DMS79 treated with DMSO at 0.1 percent for 48 hours (cell line): ENCODE data around the gene SIPA1L3.

Source experiments
- DNase-seq: peaks from one replicate; lab custom pipeline; 2025; lab: John Stamatoyannopoulos, UW

SIPA1L3 gene

GRCh38 chr19:37942516-37942902 is 35.5 kb downstream of the SIPA1L3 start:
- DNase-seq: no peak

- no peak for DNase-seq
These were observed 36.5 kb downstream of the SIPA1L3 start for GRCh38 chr19:37943480-37943879.

DNA sequence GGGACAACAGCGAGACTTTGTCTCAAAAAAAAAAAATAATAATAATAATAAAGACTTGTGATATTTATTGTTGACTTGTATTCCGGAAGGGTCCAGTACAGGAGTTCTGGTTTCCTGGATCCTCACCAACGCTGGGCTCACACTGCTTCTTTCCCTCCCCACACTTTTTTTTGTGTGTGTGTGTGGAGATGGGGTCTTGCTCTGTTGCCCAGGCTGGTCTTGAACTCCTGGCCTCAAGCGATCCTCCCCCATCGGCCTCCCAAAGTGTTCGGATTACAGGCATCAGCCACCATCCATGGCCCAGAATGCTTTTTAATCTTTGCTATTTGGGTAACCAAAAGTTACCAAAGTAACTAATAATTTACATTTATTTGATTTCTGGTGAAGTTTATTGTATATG is 39.1 kb downstream of the SIPA1L3 start:
- no peak for DNase-seq

DNA sequence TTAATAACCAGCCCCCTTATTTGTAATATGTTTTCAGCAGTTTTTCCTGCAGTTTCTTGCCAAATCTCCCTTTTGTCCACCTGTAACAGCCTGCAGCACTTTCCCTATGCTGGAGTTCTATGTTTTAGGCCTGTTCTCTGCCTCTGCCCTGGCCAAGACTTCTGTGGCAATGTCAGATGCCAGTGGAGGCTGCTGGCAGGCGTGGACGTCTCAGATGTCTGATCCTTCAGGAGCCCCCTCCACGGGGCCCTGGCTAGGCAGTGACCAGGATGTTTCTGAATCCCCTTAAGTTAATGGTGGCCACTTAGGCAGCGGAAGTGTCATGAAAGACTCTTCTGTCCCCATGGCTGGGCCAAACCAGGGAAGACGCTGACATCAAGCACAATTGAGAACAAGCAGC is 40.8 kb downstream of the SIPA1L3 start:
- DNase-seq: no peak

DNA sequence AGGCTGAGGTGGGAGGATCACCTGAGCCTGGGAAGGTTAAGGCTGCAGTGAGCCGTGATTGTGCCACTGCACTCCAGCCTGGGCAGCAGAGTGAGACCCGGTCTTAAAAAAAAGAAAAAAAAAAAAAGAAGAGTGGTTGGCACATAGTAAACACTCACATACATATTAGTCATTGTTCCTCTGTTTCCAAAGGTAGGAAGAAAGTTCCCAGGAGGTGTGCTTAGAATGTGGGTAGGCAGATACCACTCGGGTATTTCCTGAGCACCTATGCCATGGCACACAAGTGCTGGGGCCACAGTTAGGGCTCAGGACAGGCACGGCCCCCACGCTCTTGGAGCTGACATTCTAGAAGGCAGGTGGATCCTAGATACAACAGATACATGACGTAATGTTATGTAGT is 41.4 kb downstream of the SIPA1L3 start:
- DNase-seq: no peak

GRCh38 chr19:37950471-37951175 is 43.6 kb downstream of the SIPA1L3 start:
- no peak for DNase-seq

DNA sequence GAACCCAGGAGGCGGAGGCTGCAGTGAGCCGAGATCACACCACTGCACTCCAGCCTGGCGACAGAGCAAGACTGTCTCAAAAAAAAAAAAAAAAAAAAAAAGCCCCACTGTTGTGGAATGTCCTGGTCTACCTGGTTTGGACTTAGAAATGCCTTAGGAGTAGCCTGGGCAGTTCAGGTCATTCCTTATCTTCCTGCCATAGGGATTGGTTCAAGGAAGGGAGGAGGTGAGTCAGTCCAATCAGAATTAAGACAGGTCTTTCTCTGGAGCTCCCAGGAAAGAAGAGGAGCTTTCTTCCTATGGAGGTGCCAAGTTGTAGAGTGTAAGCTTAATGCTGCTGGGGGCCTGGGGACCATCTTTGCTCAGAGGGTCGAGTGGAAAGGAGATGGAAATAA is 44.8 kb downstream of the SIPA1L3 start:
- no peak for DNase-seq

GRCh38 chr19:37953171-37953917 is 46.3 kb downstream of the SIPA1L3 start:
- DNase-seq: no peak

DNA sequence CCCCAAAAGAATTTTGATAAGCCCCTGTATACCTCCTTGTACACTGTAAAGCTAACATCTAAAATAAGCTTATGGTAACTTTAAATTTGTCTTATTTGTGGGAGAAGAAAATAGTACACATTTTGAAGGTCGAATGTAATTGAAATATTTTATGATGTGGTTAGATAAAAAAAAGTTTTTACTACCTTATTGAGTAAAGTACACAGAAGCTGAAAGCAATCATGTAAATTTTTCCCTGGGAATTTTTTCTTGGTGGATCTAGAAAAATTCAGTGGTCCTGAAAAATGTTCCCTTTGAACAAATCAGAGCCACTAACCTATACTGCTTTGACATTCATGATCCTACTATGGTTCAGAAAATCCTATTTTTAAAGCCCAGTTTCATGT is 46.9 kb downstream of the SIPA1L3 start:
- no peak for DNase-seq

- peak; percentile 34 for DNase-seq
These were observed 47.4 kb downstream of the SIPA1L3 start for GRCh38 chr19:37954421-37954874.

DNA sequence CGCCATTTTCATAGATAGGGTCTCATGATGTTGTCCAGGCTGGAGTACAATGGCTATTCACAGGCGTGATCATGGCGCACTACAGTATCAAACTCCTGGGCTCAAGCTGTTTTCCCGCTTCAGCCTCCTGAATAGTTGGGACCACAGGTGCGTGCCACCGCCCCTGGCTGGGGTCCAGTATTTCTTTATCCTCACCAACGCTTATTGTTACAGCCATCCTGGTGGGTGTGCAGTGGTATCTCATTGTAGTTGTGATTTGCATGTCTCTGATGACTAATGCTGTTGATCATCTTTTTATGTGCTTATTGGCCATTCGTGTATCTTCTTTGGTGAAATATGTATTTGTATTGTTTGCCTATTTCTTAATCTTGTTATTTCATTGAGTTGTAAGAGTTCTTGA is 49.0 kb downstream of the SIPA1L3 start:
- DNase-seq: no peak

GRCh38 chr19:37957176-37957575 is 50.2 kb downstream of the SIPA1L3 start:
- DNase-seq: no peak

DNA sequence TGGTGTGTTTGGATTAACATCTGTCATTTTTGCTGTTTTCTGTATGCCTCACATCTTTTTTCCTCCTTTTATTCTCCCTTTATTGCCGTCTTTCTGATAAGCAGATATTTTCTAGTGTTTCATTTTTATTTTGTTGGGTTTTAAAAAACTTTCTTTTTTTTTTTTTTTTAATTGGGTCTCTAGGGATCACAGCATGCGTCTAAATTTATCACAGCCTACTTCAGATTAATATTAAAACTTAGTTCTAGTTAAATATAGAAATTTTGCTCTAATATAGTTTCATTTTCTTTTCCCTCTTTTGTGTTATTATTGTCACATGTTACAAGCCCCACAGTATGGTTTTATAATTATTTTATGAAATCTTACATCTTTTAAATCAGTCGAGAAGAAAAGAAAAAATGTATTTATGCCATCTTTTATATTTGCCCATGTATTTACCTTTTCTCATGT is 52.7 kb downstream of the SIPA1L3 start:
- no peak for DNase-seq

DNA sequence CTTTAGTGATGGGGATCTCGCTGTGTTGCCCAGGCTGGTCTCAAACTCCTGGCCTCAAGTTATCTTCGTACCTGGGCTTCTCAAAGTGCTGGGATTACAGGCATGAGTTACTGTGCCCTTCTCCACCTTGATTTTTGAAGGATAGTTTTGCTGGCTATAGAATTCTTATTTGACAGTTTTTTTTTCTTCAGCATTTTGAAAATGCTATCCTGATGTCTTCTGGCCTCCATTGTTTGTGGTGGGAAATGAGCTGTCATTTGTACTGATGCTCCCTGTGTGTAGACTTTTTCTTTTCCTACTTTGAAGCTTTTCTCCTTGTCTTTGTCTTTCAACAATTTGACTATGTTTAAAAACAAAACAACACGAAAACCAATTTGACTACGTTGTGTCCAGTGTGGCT is 54.2 kb downstream of the SIPA1L3 start:
- DNase-seq: no peak

DNA sequence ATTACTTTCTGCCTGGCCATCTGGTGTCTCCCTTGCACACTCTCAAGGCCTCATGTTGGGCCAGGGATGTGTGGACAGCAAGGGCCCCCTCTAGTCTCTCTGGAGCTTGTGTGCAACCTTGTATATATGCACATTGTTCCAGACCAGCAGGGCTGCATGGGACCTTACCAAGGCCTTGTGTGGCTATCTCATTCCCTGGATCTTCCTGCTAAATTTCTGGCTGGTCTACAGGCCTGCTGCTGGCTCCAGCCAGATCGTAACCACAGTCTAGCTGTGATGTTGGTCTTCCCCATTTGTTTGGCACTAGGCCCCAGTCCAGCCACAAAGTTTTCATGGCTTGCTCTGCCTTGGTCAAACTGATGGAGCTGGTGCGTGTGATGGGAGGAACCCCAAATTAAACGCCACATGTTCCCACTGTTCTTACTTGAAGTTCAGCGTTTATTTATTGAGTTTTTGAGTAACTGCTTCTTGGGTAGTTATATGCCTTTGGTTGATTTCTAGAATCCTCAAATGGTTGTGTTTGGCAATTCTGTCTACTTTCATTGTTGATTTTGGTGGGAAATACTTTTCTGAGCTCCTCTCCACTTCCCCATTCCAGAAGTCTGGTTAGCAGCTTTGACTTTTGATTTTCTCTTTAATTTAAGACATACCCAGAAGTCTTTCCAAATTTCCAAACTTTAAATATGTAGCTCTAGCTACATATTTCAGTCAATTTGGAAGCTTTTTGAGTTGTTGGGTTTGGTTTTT is 56.4 kb downstream of the SIPA1L3 start:
- no peak for DNase-seq

DNA sequence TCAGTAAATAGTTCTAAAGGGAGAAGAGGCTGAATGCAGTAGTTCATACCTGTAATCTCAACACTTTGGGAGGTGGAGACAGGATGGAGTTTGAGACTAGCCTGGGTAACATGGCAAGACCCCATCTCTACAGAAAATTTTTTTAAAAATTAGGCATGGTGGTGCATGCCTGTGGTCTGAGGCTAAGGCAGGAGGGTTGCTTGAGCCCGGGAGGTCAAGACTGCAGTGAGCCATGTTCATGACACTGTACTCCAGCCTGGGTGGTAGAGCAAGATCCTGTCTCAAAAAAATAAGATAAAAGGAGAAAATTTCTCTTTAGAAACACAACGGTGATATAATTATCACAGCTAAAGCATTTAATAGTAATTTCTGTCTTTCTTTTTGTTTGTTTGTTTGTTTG is 57.1 kb downstream of the SIPA1L3 start:
- DNase-seq: no peak

GRCh38 chr19:37966211-37966661 is 59.2 kb downstream of the SIPA1L3 start:
- no peak for DNase-seq

GRCh38 chr19:37966662-37967231 is 59.7 kb downstream of the SIPA1L3 start:
- DNase-seq: no peak

- peak; percentile 27 for DNase-seq
These were observed 62.7 kb downstream of the SIPA1L3 start for GRCh38 chr19:37969695-37970094.

DNA sequence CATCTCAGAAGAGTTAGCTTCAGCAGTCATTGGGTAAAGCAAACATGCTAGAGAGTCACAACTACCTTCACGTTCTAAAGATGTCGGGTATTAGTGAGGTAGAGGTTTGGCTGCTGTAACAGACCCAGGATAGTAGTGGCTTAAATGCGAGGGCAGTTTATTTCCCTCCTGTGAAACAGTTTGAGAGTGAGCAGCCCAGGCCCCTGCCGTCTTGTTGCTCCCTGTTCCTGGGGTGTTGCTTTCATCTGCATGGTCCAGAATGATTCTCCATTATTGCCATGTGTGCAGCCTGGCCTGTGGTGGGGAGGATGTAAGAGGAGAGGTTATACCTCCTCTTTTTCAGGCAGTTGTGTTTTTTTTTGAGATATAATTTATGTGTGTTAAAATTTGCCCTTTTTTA is 63.7 kb downstream of the SIPA1L3 start:
- DNase-seq: no peak

GRCh38 chr19:37972803-37973202 is 65.8 kb downstream of the SIPA1L3 start:
- no peak for DNase-seq

GRCh38 chr19:37973666-37974065 is 66.7 kb downstream of the SIPA1L3 start:
- no peak for DNase-seq
